SK-N-SH (cell line): Measurements from ENCODE around the gene TRIM7. TPM values are rescaled to one million over a fixed set of nuclear protein-coding genes. Genes with fewer than 3 reads are reported as not detected.
A peak's percentile ranks its signal among the peaks of the same experiment; 100 is the strongest.

Experiments used
- CTCF ChIA-PET: fragments of 300-600, 350-600 bp; formaldehyde crosslinking; extraction: SDS; loops from one replicate; lab custom pipeline; 2021; lab: Yijun Ruan, JAX
- POLR2A ChIA-PET: fragments of 350-600 bp; sonication (Branson Sonifier 250); formaldehyde crosslinking; extraction: SDS; loops from one replicate; lab custom pipeline; 2020; ENCODE audit warnings: antibody characterized with exemption, inconsistent platforms; lab: Yijun Ruan, JAX
- DNase-seq: peaks from one replicate; pipeline ENCODE4 v3.0.0; 2012
- H2AFZ ChIP-seq: fragments of 200-600 bp; sonication (generic); 2 replicates; pipeline ENCODE4 v1.8.1; 2016; ENCODE audit warnings: antibody characterized with exemption, mild to moderate bottlenecking, low read depth
- H3F3A ChIP-seq: fragments of 200-600 bp; sonication (generic); replicated peaks from 2 replicates; pipeline ENCODE3; 2016; ENCODE audit warnings: antibody characterized with exemption, mild to moderate bottlenecking; ENCODE audit not compliant: insufficient read depth
- H3K27ac ChIP-seq, 2 experiments: fragments of 200-500 bp in 1 of 2; fragments of 200-600 bp in 1 of 2; sonication (Bioruptor generic) in 1 of 2; sonication (generic), shearing (Covaris generic) in 1 of 2; 2 replicates each; pipeline versions ENCODE4 v1.5.1 to v1.6.1; 2014 to 2016; ENCODE audit warnings: low read depth in 2 of 2, inconsistent platforms in 1 of 2, low read length in 1 of 2, mild to moderate bottlenecking in 1 of 2, mixed read lengths in 1 of 2
- H3K27me3 ChIP-seq: fragments of 200-600 bp; sonication (generic), shearing (Covaris generic); 2 replicates; pipeline ENCODE4 v1.6.1; 2016; ENCODE audit warnings: mixed run types; ENCODE audit not compliant: insufficient read depth
- H3K36me3 ChIP-seq, 2 experiments: fragments of 200-500 bp in 1 of 2; fragments of 200-600 bp in 1 of 2; sonication (Bioruptor generic) in 1 of 2; sonication (generic) in 1 of 2; replicated peaks in 1 of 2; 2 replicates each; pipeline versions ENCODE3 to v1.5.1; 2014 to 2016; ENCODE audit warnings: low read length in 1 of 2, mild to moderate bottlenecking in 1 of 2; ENCODE audit not compliant: insufficient read depth in 2 of 2, control insufficient read depth in 1 of 2
- H3K4me1 ChIP-seq, 2 experiments: fragments of 200-500 bp in 1 of 2; fragments of 200-600 bp in 1 of 2; sonication (Bioruptor generic) in 1 of 2; sonication (generic), shearing (Covaris generic) in 1 of 2; 2 replicates each; pipeline versions ENCODE4 v1.5.1 to v1.6.1; 2014 to 2016; ENCODE audit warnings: low read depth in 1 of 2, low read length in 1 of 2, mixed run types in 1 of 2; ENCODE audit not compliant: insufficient read depth in 2 of 2, control insufficient read depth in 1 of 2
- H3K4me2 ChIP-seq: fragments of 200-600 bp; sonication (generic), shearing (Covaris generic); 2 replicates; pipeline ENCODE4 v1.6.1; 2017; ENCODE audit warnings: mixed run types
- H3K4me3 ChIP-seq, 2 experiments: fragments of 200-500 bp in 1 of 2; fragments of 200-600 bp in 1 of 2; sonication (Bioruptor generic) in 1 of 2; sonication (generic), shearing (Covaris generic) in 1 of 2; 2 replicates each; pipeline versions ENCODE4 v1.5.1 to v1.8.1; 2014 to 2016; ENCODE audit warnings: low read depth in 2 of 2, inconsistent platforms in 1 of 2, low read length in 1 of 2, mild to moderate bottlenecking in 1 of 2, mixed read lengths in 1 of 2, moderate library complexity in 1 of 2
- H3K79me2 ChIP-seq: fragments of 200-600 bp; sonication (generic); 2 replicates; pipeline ENCODE4 v1.8.1; 2017; ENCODE audit warnings: mild to moderate bottlenecking; ENCODE audit not compliant: insufficient read depth
- H3K9ac ChIP-seq: fragments of 200-600 bp; sonication (generic); 2 replicates; pipeline ENCODE4 v1.6.1; 2017; ENCODE audit warnings: mixed run types
- H3K9me2 ChIP-seq: fragments of 200-600 bp; sonication (generic); 2 replicates; pipeline ENCODE4 v1.6.1; 2017; ENCODE audit warnings: mixed run types
- H3K9me3 ChIP-seq: fragments of 200-600 bp; sonication (generic); 2 replicates; pipeline ENCODE4 v1.6.1; 2017; ENCODE audit warnings: mixed run types, mild to moderate bottlenecking, moderate library complexity
- H4K20me1 ChIP-seq: fragments of 200-600 bp; sonication (generic); 2 replicates; pipeline ENCODE4 v1.6.1; 2017; ENCODE audit warnings: mild to moderate bottlenecking, mixed run types; ENCODE audit not compliant: insufficient read depth
- EZH2phosphoT487 ChIP-seq: fragments of 200-600 bp; sonication (generic); IDR thresholded peaks from 2 replicates; pipeline ENCODE4 v1.6.1; 2017; ENCODE audit warnings: low read depth, mixed run types, mild to moderate bottlenecking, antibody characterized with exemption, moderate library complexity, borderline replicate concordance
- POLR2AphosphoS5 ChIP-seq: IDR thresholded peaks from 2 replicates; pipeline ENCODE4 v1.6.1; 2012; ENCODE audit warnings: low read depth, low read length
- RXRA ChIP-seq: IDR thresholded peaks from 2 replicates; pipeline ENCODE4 v1.4.0; 2012; ENCODE audit warnings: low read depth, mild to moderate bottlenecking, borderline replicate concordance
- TEAD4 ChIP-seq: IDR thresholded peaks from 2 replicates; pipeline ENCODE4 v1.4.0; 2012; ENCODE audit warnings: mild to moderate bottlenecking, borderline replicate concordance; ENCODE audit not compliant: insufficient read depth
- WGBS: methylation state at CpG from one replicate; pipeline ENCODE4 v1.1.6; 2017; ENCODE audit warnings: low lambda C conversion rate; 5-methylcytosine and 5-hydroxymethylcytosine counted together
- polyA plus RNA-seq, 3 experiments: library from polyadenylated mRNA; depleted of rRNA; stranded (reverse); fragments of >200 nt; gene quantifications; 2 replicates each; pipeline ENCODE4 v1.2.3, GENCODE V29; 2012
- TF ChIP-seq, protein P1 (sequence below): IDR thresholded peaks from 2 replicates; pipeline ENCODE4; 2012
- TF ChIP-seq, protein P2 (sequence below): fragments of 150-350 bp; IDR thresholded peaks from 2 replicates; pipeline ENCODE4 v1.6.1; 2016; ENCODE audit warnings: mild to moderate bottlenecking, low read depth, low read length

TRIM7 gene
- polyA plus RNA-seq, 1 of the 3 experiments (the other 2 are of a cell fraction), result 3.5 TPM

- Histone ChIP-seq H3K36me3 (no peaks in the 10 kb centered on the region), H3F3A (peaks cover 49% of the 10 kb centered on the region), H3K27ac (peak overlapping the region; percentile 97 to 98; a peak in 3 of 4 replicates), H3K9me2 (no peaks in the 10 kb centered on the region), H3K27me3 (no peaks in the 10 kb centered on the region), H3K4me1 (peaks cover 0 to 27% of the 10 kb centered on the region in 2 experiments; a peak in 2 of 4 replicates), H4K20me1 (peaks cover 5% of the 10 kb centered on the region), H2AFZ (no peak overlapping the region), H3K79me2 (peaks cover 25% of the 10 kb centered on the region), H3K4me2 (peak overlapping the region; percentile 97; the same call in 1 of the 2 replicates), H3K9me3 (no peaks in the 10 kb centered on the region), H3K9ac (no peak overlapping the region), H3K4me3 (peak overlapping the region; percentile 67 to 86; a peak in 2 of 4 replicates)
- ChIA-PET CTCF (interaction anchor here (1.5 to 3.5 kb wide), 7 partner anchors 13 to 48 kb away, joined by 4 to 14 read pairs (median 7); no protein-coding TSS in a partner anchor), POLR2A (interaction anchor here (1.1 to 1.9 kb wide), 3 partner anchors 14 to 40 kb away, joined by 5 to 8 read pairs (median 7); partner anchors contain the start of genes RACK1 and TRIM52)
- DNase-seq, result no peak
- 77% methylated on average over 26 of the region's 27 CpGs for WGBS
- TF ChIP-seq EZH2phosphoT487, result no peak
- TF ChIP-seq, protein P1, sequence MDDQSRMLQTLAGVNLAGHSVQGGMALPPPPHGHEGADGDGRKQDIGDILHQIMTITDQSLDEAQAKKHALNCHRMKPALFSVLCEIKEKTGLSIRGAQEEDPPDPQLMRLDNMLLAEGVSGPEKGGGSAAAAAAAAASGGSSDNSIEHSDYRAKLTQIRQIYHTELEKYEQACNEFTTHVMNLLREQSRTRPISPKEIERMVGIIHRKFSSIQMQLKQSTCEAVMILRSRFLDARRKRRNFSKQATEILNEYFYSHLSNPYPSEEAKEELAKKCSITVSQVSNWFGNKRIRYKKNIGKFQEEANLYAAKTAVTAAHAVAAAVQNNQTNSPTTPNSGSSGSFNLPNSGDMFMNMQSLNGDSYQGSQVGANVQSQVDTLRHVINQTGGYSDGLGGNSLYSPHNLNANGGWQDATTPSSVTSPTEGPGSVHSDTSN, result no peak
Observed at GRCh38 chr5:181221105-181221791, 16.3 kb upstream of the TRIM7 start.

DNA sequence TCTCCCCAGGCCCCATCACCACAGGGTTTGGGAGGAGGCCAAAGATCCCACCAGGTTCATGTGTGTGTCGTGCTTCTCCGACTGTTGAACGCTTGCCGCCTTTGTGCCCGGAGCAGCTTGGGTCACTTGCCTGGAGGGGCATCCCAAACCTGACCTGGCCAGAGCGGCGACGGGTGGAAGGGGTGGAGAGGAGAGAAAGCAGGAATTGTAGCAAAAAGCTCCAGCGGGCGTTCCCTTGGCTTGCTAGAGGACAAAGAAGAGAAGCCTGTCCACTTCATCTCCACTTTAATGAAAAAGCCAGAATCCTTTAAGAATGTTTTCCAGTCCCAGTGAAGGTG, 15.2 kb upstream of the TRIM7 start:
- no peak overlapping the region for H2AFZ ChIP-seq
- H3K9ac ChIP-seq, result no peak overlapping the region
- H3K27me3 ChIP-seq, result no peaks in the 10 kb centered on the region
- peaks cover 0 to 24% of the 10 kb centered on the region in 2 experiments; a peak in 1 of 4 replicates for H3K4me1 ChIP-seq
- H3F3A ChIP-seq, result peaks cover 54% of the 10 kb centered on the region
- H3K9me3 ChIP-seq, result no peaks in the 10 kb centered on the region
- WGBS, result 97% methylated on average over 10 of the region's 10 CpGs
- H4K20me1 ChIP-seq, result peaks cover 5% of the 10 kb centered on the region
- TF ChIP-seq RXRA, result no peak
- TF ChIP-seq, protein P2, sequence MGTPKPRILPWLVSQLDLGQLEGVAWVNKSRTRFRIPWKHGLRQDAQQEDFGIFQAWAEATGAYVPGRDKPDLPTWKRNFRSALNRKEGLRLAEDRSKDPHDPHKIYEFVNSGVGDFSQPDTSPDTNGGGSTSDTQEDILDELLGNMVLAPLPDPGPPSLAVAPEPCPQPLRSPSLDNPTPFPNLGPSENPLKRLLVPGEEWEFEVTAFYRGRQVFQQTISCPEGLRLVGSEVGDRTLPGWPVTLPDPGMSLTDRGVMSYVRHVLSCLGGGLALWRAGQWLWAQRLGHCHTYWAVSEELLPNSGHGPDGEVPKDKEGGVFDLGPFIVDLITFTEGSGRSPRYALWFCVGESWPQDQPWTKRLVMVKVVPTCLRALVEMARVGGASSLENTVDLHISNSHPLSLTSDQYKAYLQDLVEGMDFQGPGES, result no peak
- no peak for TF ChIP-seq POLR2AphosphoS5
- TF ChIP-seq TEAD4, result no peak
- H3K79me2 ChIP-seq, result peaks cover 15% of the 10 kb centered on the region
- H3K4me3 ChIP-seq, result no peak overlapping the region
- no peak for DNase-seq
- ChIA-PET POLR2A (no interaction called here), CTCF (interaction anchor here (1.6 to 2.0 kb wide), 2 partner anchors 32 to 35 kb away, joined by 5 to 11 read pairs; no protein-coding TSS in a partner anchor)
- no peaks in the 10 kb centered on the region for H3K36me3 ChIP-seq
- no peak overlapping the region for H3K4me2 ChIP-seq
- H3K9me2 ChIP-seq, result no peaks in the 10 kb centered on the region
- H3K27ac ChIP-seq, result no peak overlapping the region
